GM23338 (cell line): ENCODE measurements around the gene POLR3E. TPM values are rescaled to one million over a fixed set of nuclear protein-coding genes. Genes with fewer than 3 reads are reported as not detected.

ENCODE experiments used
- ATAC-seq: fragments of 200-7000 bp; cut with Tn5 transposase; 3 replicates; pipeline ENCODE4 v1.9.1; 2020
- DNase-seq: peaks from one replicate; pipeline ENCODE4 v3.0.0-alpha.2; 2015; ENCODE audit warnings: low spot score
- H2AFZ ChIP-seq: fragments of 200-600 bp; sonication (generic); 2 replicates; pipeline ENCODE4 v1.8.0; 2016; ENCODE audit warnings: antibody characterized with exemption, mild to moderate bottlenecking, moderate library complexity
- H3F3A ChIP-seq: fragments of 200-600 bp; sonication (generic); replicated peaks from 2 replicates; pipeline ENCODE4 v1.8.0; 2017; ENCODE audit warnings: antibody characterized with exemption, mixed run types, low read depth
- H3K27ac ChIP-seq: fragments of 200-600 bp; sonication (generic); 2 replicates; pipeline ENCODE4 v1.6.1; 2016; ENCODE audit warnings: low read depth
- H3K27me3 ChIP-seq: fragments of 200-600 bp; sonication (generic); 2 replicates; pipeline ENCODE4 v1.8.0; 2016; ENCODE audit warnings: mild to moderate bottlenecking, mixed run types, moderate library complexity; ENCODE audit not compliant: insufficient read depth
- H3K36me3 ChIP-seq: fragments of 200-600 bp; sonication (generic); 2 replicates; pipeline ENCODE4 v1.8.0; 2016; ENCODE audit warnings: mild to moderate bottlenecking; ENCODE audit not compliant: insufficient read depth
- H3K4me1 ChIP-seq: fragments of 200-600 bp; sonication (generic); 2 replicates; pipeline ENCODE4 v1.8.0; 2016; ENCODE audit warnings: mild to moderate bottlenecking, moderate library complexity; ENCODE audit not compliant: insufficient read depth
- H3K4me2 ChIP-seq: fragments of 200-600 bp; sonication (generic); 2 replicates; pipeline ENCODE4 v1.7.1; 2017; ENCODE audit warnings: mixed run types
- H3K4me3 ChIP-seq: fragments of 200-600 bp; sonication (generic); 2 replicates; pipeline ENCODE4 v1.6.1; 2016; ENCODE audit warnings: mixed run types
- H3K79me2 ChIP-seq: fragments of 200-600 bp; sonication (generic); replicated peaks from 2 replicates; pipeline ENCODE4 v1.8.0; 2017; ENCODE audit warnings: mild to moderate bottlenecking; ENCODE audit not compliant: insufficient read depth
- H3K9me2 ChIP-seq: fragments of 200-600 bp; sonication (generic); 2 replicates; pipeline ENCODE4 v1.8.0; 2017; ENCODE audit not compliant: insufficient read depth
- H4K20me1 ChIP-seq: fragments of 200-600 bp; sonication (generic); replicated peaks from 2 replicates; pipeline ENCODE4 v1.8.0; 2017; ENCODE audit warnings: mild to moderate bottlenecking; ENCODE audit not compliant: insufficient read depth
- H3K27ac Mint-ChIP-seq: 2 replicates; pipeline ENCODE4 v1.8.0; 2020; ENCODE audit warnings: inconsistent platforms, mild to moderate bottlenecking, moderate library complexity, mixed read lengths
- H3K27me3 Mint-ChIP-seq: 3 replicates; pipeline ENCODE4 v1.8.0; 2022; ENCODE audit warnings: low read depth, mild to moderate bottlenecking, moderate library complexity, mixed read lengths, inconsistent platforms; ENCODE audit not compliant: insufficient read depth, poor library complexity
- H3K36me3 Mint-ChIP-seq: 3 replicates; pipeline ENCODE4 v1.8.0; 2021; ENCODE audit warnings: low read depth, mild to moderate bottlenecking, inconsistent platforms, moderate library complexity, mixed read lengths
- H3K4me1 Mint-ChIP-seq: 3 replicates; pipeline ENCODE4 v1.8.0; 2020; ENCODE audit warnings: mild to moderate bottlenecking, inconsistent platforms, mixed read lengths
- H3K4me3 Mint-ChIP-seq: 3 replicates; pipeline ENCODE4 v1.8.0; 2021; ENCODE audit warnings: moderate library complexity, mild to moderate bottlenecking, inconsistent platforms, mixed read lengths
- H3K9me3 Mint-ChIP-seq: 3 replicates; pipeline ENCODE4 v1.8.0; 2020; ENCODE audit warnings: moderate library complexity, mild to moderate bottlenecking, inconsistent platforms, mixed read lengths
- CREB1 ChIP-seq: fragments of 250-450 bp; sonication (Bioruptor Pico); IDR thresholded peaks from 2 replicates; pipeline ENCODE4 v1.5.0; 2020; ENCODE audit warnings: low read depth, mild to moderate bottlenecking, moderate library complexity
- EZH2 ChIP-seq: fragments of 200-600 bp; sonication (generic); IDR thresholded peaks from one replicate; pipeline ENCODE4 v1.8.0; 2017; ENCODE audit warnings: antibody characterized with exemption, mild to moderate bottlenecking, low read depth; ENCODE audit not compliant: unreplicated experiment
- EZH2phosphoT487 ChIP-seq: fragments of 200-600 bp; sonication (generic); IDR thresholded peaks from one replicate; pipeline ENCODE4 v1.8.1; 2018; ENCODE audit warnings: antibody characterized with exemption; ENCODE audit not compliant: unreplicated experiment
- POLR2AphosphoS5 ChIP-seq: IDR thresholded peaks from 2 replicates; pipeline ENCODE4 v1.6.1; 2016; ENCODE audit warnings: antibody characterized with exemption, low read depth
- STAT1 ChIP-seq: IDR thresholded peaks from one replicate; pipeline ENCODE4 v1.6.1; 2016; ENCODE audit warnings: antibody characterized with exemption; ENCODE audit not compliant: unreplicated experiment
- ZNF114 ChIP-seq: fragments of 250-450 bp; sonication (Bioruptor Pico); IDR thresholded peaks from 2 replicates; pipeline ENCODE4 v1.5.0; 2020; ENCODE audit warnings: mild to moderate bottlenecking, moderate library complexity
- polyA plus RNA-seq: library from polyadenylated mRNA; unstranded; fragments of >200 nt; fragmentation: Nextera tagmentation; extraction: Ambion mirVana; gene quantifications from 2 replicates; pipeline ENCODE4 v1.2.1, GENCODE V29; 2016
- total RNA-seq: library from RNA; depleted of rRNA; stranded (reverse); fragments of >200 nt; shearing (Covaris generic); gene quantifications from 2 replicates; pipeline ENCODE4 v1.2.3, GENCODE V29; 2014
- TF ChIP-seq, protein P1 (sequence below): fragments of 250-450 bp; sonication (Bioruptor Pico); IDR thresholded peaks from 2 replicates; pipeline ENCODE4 v1.5.0; 2020; ENCODE audit warnings: mild to moderate bottlenecking, moderate library complexity
- TF ChIP-seq, protein P2 (sequence below): IDR thresholded peaks from one replicate; pipeline ENCODE4 v1.6.1; 2018; ENCODE audit warnings: antibody characterized with exemption; ENCODE audit not compliant: unreplicated experiment

The POLR3E gene
- total and polyA plus RNA-seq, 2 experiments from 2014 or later, result 62.7 to 141 TPM

DNA sequence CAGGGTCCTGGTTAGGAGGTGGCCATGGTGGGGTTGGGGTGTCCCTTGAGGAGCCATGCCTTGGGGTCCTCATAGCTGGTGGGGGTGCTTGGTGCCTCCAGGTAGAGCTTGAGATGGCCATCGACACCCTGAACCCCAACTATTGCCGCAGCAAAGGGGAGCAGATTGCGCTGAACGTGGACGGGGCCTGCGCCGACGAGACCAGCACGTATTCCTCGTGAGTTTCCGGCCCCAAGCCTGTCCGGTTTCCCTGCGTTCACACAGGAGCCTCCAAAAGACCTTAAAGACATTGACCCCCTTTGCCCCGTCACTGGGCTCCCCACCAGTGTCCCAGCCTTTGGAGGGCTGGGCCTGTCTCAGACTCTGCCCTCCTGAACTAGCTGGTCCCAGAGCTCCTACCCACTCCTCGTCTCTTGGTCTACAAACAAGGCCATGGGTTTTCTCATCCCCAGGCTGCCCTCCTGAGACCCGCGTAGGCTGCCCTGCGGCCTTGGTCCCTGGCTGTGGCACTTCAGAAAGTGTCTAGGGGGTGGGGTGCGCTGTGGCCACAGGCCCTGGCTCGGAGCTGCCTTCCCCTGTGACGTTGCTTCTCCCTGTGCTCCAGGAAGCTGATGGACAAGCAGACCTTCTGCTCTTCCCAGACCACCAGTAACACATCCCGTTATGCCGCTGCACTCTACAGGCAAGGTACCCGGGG, 11.8 kb downstream of the POLR3E start:
- no peaks in the 10 kb centered on the region for H3K27me3 ChIP-seq
- no peak overlapping the region for H3K27ac ChIP-seq
- ATAC-seq, result no peak
- Mint-ChIP-seq H3K4me1 (no peaks in the 10 kb centered on the region), H3K36me3 (peaks cover 72% of the 10 kb centered on the region), H3K27me3 (peaks cover 7% of the 10 kb centered on the region), H3K4me3 (no peak overlapping the region), H3K27ac (no peak overlapping the region), H3K9me3 (no peaks in the 10 kb centered on the region; the same call in 2 of the 3 replicates)
- no peak overlapping the region for H3K4me2 ChIP-seq
- no peak overlapping the region for H2AFZ ChIP-seq
- peaks cover 11% of the 10 kb centered on the region; the same call in 1 of the 2 replicates for H3F3A ChIP-seq
- peaks cover 18% of the 10 kb centered on the region; the same call in 1 of the 2 replicates for H3K36me3 ChIP-seq
- TF ChIP-seq, protein P1, sequence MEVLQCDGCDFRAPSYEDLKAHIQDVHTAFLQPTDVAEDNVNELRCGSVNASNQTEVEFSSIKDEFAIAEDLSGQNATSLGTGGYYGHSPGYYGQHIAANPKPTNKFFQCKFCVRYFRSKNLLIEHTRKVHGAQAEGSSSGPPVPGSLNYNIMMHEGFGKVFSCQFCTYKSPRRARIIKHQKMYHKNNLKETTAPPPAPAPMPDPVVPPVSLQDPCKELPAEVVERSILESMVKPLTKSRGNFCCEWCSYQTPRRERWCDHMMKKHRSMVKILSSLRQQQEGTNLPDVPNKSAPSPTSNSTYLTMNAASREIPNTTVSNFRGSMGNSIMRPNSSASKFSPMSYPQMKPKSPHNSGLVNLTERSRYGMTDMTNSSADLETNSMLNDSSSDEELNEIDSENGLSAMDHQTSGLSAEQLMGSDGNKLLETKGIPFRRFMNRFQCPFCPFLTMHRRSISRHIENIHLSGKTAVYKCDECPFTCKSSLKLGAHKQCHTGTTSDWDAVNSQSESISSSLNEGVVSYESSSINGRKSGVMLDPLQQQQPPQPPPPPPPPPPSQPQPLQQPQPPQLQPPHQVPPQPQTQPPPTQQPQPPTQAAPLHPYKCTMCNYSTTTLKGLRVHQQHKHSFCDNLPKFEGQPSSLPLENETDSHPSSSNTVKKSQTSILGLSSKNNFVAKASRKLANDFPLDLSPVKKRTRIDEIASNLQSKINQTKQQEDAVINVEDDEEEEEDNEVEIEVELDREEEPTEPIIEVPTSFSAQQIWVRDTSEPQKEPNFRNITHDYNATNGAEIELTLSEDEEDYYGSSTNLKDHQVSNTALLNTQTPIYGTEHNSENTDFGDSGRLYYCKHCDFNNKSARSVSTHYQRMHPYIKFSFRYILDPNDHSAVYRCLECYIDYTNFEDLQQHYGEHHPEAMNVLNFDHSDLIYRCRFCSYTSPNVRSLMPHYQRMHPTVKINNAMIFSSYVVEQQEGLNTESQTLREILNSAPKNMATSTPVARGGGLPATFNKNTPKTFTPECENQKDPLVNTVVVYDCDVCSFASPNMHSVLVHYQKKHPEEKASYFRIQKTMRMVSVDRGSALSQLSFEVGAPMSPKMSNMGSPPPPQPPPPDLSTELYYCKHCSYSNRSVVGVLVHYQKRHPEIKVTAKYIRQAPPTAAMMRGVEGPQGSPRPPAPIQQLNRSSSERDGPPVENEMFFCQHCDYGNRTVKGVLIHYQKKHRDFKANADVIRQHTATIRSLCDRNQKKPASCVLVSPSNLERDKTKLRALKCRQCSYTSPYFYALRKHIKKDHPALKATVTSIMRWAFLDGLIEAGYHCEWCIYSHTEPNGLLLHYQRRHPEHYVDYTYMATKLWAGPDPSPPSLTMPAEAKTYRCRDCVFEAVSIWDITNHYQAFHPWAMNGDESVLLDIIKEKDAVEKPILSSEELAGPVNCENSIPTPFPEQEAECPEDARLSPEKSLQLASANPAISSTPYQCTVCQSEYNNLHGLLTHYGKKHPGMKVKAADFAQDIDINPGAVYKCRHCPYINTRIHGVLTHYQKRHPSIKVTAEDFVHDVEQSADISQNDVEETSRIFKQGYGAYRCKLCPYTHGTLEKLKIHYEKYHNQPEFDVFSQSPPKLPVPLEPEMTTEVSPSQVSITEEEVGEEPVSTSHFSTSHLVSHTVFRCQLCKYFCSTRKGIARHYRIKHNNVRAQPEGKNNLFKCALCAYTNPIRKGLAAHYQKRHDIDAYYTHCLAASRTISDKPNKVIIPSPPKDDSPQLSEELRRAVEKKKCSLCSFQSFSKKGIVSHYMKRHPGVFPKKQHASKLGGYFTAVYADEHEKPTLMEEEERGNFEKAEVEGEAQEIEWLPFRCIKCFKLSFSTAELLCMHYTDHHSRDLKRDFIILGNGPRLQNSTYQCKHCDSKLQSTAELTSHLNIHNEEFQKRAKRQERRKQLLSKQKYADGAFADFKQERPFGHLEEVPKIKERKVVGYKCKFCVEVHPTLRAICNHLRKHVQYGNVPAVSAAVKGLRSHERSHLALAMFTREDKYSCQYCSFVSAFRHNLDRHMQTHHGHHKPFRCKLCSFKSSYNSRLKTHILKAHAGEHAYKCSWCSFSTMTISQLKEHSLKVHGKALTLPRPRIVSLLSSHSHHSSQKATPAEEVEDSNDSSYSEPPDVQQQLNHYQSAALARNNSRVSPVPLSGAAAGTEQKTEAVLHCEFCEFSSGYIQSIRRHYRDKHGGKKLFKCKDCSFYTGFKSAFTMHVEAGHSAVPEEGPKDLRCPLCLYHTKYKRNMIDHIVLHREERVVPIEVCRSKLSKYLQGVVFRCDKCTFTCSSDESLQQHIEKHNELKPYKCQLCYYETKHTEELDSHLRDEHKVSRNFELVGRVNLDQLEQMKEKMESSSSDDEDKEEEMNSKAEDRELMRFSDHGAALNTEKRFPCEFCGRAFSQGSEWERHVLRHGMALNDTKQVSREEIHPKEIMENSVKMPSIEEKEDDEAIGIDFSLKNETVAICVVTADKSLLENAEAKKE (CRISPR knock-in tag), result no peak
- TF ChIP-seq CREB1 (CRISPR knock-in tag), result no peak
- TF ChIP-seq, protein P2, sequence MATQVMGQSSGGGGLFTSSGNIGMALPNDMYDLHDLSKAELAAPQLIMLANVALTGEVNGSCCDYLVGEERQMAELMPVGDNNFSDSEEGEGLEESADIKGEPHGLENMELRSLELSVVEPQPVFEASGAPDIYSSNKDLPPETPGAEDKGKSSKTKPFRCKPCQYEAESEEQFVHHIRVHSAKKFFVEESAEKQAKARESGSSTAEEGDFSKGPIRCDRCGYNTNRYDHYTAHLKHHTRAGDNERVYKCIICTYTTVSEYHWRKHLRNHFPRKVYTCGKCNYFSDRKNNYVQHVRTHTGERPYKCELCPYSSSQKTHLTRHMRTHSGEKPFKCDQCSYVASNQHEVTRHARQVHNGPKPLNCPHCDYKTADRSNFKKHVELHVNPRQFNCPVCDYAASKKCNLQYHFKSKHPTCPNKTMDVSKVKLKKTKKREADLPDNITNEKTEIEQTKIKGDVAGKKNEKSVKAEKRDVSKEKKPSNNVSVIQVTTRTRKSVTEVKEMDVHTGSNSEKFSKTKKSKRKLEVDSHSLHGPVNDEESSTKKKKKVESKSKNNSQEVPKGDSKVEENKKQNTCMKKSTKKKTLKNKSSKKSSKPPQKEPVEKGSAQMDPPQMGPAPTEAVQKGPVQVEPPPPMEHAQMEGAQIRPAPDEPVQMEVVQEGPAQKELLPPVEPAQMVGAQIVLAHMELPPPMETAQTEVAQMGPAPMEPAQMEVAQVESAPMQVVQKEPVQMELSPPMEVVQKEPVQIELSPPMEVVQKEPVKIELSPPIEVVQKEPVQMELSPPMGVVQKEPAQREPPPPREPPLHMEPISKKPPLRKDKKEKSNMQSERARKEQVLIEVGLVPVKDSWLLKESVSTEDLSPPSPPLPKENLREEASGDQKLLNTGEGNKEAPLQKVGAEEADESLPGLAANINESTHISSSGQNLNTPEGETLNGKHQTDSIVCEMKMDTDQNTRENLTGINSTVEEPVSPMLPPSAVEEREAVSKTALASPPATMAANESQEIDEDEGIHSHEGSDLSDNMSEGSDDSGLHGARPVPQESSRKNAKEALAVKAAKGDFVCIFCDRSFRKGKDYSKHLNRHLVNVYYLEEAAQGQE, result no peak
- TF ChIP-seq EZH2, result no peak
- TF ChIP-seq STAT1, result no peak
- no peak for TF ChIP-seq POLR2AphosphoS5
- TF ChIP-seq ZNF114, result no peak
- TF ChIP-seq EZH2phosphoT487, result no peak
- no peak overlapping the region for H3K4me3 ChIP-seq
- H3K79me2 ChIP-seq, result peaks cover 30% of the 10 kb centered on the region
- H4K20me1 ChIP-seq, result peaks cover 10% of the 10 kb centered on the region; the same call in 1 of the 2 replicates
- H3K9me2 ChIP-seq, result no peaks in the 10 kb centered on the region
- H3K4me1 ChIP-seq, result no peaks in the 10 kb centered on the region
- DNase-seq, result no peak
